ENCODE data around the gene HOXC6. TPM values are rescaled to one million over a fixed set of nuclear protein-coding genes. Genes with fewer than 3 reads are reported as not detected.

HOXC6 gene
- total RNA-seq (under 1 TPM in 4 of 6 donors, not detected in 2; 0.19 to 0.41 (median 0.31) TPM), polyA plus RNA-seq (under 1 TPM; 0.14 to 0.34 TPM)

DNA sequence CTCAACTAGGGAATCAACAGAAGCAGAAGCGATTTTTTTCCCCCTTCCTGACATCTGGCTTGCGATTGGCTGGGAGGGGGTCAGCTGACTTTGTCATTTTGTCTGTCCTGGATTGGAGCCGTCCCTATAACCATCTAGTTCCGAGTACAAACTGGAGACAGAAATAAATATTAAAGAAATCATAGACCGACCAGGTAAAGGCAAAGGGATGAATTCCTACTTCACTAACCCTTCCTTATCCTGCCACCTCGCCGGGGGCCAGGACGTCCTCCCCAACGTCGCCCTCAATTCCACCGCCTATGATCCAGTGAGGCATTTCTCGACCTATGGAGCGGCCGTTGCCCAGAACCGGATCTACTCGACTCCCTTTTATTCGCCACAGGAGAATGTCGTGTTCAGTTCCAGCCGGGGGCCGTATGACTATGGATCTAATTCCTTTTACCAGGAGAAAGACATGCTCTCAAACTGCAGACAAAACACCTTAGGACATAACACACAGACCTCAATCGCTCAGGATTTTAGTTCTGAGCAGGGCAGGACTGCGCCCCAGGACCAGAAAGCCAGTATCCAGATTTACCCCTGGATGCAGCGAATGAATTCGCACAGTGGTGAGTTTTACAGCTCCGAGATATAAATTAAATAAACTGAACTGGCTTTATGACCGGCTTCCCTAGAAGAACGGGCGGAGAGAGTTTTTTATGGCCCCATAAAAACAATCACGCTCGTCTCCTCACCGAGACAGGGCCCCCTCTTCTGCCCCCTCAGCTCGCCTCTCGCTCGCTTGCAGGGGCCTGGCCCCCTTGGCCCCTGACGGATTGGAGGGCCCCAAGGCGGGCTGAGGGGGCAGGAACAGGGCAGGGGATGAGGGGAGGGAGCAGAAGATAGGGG, at the start of gene HOXC6:
HOXC6 (plus strand) TSS at position 127 of the 888 bp plus-strand sequence; CDS start at position 209, 82 bp downstream.
- TF ChIP-seq, protein P1, sequence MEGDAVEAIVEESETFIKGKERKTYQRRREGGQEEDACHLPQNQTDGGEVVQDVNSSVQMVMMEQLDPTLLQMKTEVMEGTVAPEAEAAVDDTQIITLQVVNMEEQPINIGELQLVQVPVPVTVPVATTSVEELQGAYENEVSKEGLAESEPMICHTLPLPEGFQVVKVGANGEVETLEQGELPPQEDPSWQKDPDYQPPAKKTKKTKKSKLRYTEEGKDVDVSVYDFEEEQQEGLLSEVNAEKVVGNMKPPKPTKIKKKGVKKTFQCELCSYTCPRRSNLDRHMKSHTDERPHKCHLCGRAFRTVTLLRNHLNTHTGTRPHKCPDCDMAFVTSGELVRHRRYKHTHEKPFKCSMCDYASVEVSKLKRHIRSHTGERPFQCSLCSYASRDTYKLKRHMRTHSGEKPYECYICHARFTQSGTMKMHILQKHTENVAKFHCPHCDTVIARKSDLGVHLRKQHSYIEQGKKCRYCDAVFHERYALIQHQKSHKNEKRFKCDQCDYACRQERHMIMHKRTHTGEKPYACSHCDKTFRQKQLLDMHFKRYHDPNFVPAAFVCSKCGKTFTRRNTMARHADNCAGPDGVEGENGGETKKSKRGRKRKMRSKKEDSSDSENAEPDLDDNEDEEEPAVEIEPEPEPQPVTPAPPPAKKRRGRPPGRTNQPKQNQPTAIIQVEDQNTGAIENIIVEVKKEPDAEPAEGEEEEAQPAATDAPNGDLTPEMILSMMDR (IDR thresholded peaks at IDR 0.05) = no peak
- WGBS, 2 donors = 6 to 9% methylated on average over 36 of the region's 36 CpGs

DNA sequence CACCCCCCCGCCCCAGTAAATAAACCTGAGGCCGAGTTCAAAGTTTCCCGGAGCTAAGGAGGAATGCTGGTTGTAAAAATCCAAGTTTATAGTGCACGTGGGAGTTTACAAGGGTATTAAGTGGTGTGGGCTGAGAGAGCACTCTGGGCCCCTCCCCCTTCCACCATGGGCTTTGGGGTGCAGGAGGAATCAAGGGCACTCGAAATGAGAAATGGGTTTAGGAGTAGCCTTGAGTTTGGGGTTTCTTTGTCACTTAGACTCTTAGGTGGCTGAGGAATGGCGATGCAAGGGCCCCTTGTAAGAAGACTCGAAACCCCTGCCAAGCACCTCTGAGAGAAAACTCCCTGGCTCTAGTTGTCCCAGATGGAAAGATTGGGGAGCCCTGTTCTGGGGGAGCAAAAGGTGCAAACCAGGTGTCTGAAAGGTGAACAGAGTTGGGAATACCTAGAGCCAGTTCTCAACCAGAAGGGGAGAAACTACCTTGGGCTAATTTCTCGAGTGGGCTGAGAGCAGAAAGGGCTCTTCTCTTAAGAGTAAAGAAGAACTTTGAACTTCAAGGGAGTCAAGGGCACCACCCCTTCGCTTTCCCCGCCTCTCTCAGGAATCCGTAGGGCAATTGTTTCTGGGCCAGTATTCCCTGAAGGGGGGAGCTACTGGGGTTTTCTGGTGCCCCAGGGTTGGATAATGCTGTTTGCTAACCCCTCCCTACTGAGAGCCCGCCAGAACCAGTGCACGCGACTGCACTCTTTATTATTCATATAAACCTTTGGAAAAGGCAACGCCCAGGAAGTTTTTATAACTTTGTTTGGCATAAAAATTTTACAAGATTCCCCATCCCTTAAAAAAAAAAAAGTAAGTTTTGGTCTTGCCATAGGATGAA, 49.5 kb upstream of the HOXC6 start:
- TF ChIP-seq, protein P1 (IDR thresholded peaks at IDR 0.05) = no peak
- H3K4me3 ChIP-seq = no peak overlapping the region
- no peaks in the 10 kb centered on the region for H3K9me3 ChIP-seq
- H3K27ac ChIP-seq = no peak overlapping the region
- intact Hi-C loops (cut with DNase I) = no loop called here
- 6 to 9% methylated on average over 15 of the region's 15 CpGs for WGBS, 2 donors
- peaks cover 0 to 59% (median 25%) of the 10 kb centered on the region in 4 donors for H3K27me3 ChIP-seq
- no peaks in the 10 kb centered on the region for H3K36me3 ChIP-seq
- no peak for FAIRE-seq
- DNase-seq = peak in 1 of 6 donors; percentile 9
- ATAC-seq = no peak
- H3K4me1 ChIP-seq = peaks cover 3 to 9% (median 6%) of the 10 kb centered on the region in 3 donors

More for the DNA sequence above, at the start of gene HOXC6:
- Histone ChIP-seq H3K4me1 (no peaks in the 10 kb centered on the region), H3K27ac (no peak within 1 kb of the TSS), H3K36me3 (no peaks in the 10 kb centered on the region), H3K4me3 (peak within 1 kb of the TSS in 1 of 4 donors; percentile 20), H3K27me3 (peaks cover 3 to 77% (median 16%) of the 10 kb centered on the region in 4 donors), H3K9me3 (no peaks in the 10 kb centered on the region)
- DNase-seq (no peak), ATAC-seq (peak in 1 of 4 donors; percentile 44), FAIRE-seq (no peak)
- intact Hi-C loops (cut with DNase I) = no loop called here

GRCh38 chr12:53980104-53980801, 48.0 kb upstream of the HOXC6 start:
- Histone ChIP-seq H3K4me1 (peaks cover 0 to 5% (median 4%) of the 10 kb centered on the region in 3 donors), H3K27me3 (peaks cover 0 to 68% (median 26%) of the 10 kb centered on the region in 4 donors), H3K9me3 (no peaks in the 10 kb centered on the region), H3K27ac (no peak overlapping the region), H3K4me3 (no peak overlapping the region), H3K36me3 (no peaks in the 10 kb centered on the region)
- intact Hi-C loops (cut with DNase I) = no loop called here
- no peak for ATAC-seq
- DNase-seq = peak in 1 of 6 donors; percentile 11
- FAIRE-seq = no peak
- 42 to 45% methylated on average over 7 of the region's 7 CpGs for WGBS, 2 donors
- TF ChIP-seq, protein P1 (IDR thresholded peaks at IDR 0.05) = no peak

- Histone ChIP-seq H3K4me3 (no peak overlapping the region), H3K27ac (no peak overlapping the region), H3K9me3 (no peaks in the 10 kb centered on the region), H3K27me3 (peaks cover 0 to 70% (median 27%) of the 10 kb centered on the region in 4 donors), H3K4me1 (peaks cover 0 to 9% (median 9%) of the 10 kb centered on the region in 3 donors), H3K36me3 (no peaks in the 10 kb centered on the region)
- FAIRE-seq (no peak), ATAC-seq (no peak), DNase-seq (no peak)
- intact Hi-C loops (cut with DNase I) = no loop called here
- WGBS, 2 donors = 32 to 34% methylated on average over 15 of the region's 15 CpGs
- TF ChIP-seq, protein P1 (IDR thresholded peaks at IDR 0.05) = no peak
These were observed 47.3 kb upstream of the HOXC6 start for GRCh38 chr12:53980802-53981496.
